Heart right ventricle (tissue), 16 donors: ENCODE measurements around the gene NAA38. TPM values are rescaled to one million over a fixed set of nuclear protein-coding genes. Genes with fewer than 3 reads are reported as not detected.

Experiments used
- ATAC-seq, 8 donors: fragments of 200-7000 bp; cut with Tn5 transposase; one replicate each; pipeline ENCODE4 v1.9.1; 2020; ENCODE audit warnings: mild to moderate bottlenecking in 8 of 8, moderate library complexity in 8 of 8, moderate number of reproducible peaks in 1 of 8
- DNase-seq, 2 donors: peaks; one replicate each; pipeline ENCODE4 v3.0.0-alpha.2; 2020
- H3K27ac ChIP-seq, 10 donors: fragments of 200-600 bp; sonication (generic) in 2 of 10; one replicate each; pipeline versions ENCODE4 v1.5.0 to v1.8.0; 2020 to 2022; ENCODE audit warnings: mild to moderate bottlenecking in 3 of 10
- H3K27me3 ChIP-seq, 7 donors: fragments of 200-600 bp; one replicate each; pipeline ENCODE4 v1.8.0; 2021 to 2022; ENCODE audit warnings: mild to moderate bottlenecking in 2 of 7
- H3K36me3 ChIP-seq, 9 donors: fragments of 200-600 bp; sonication (generic) in 1 of 9; one replicate each; pipeline versions ENCODE4 v1.5.0 to v1.8.0; 2020 to 2022; ENCODE audit warnings: mild to moderate bottlenecking in 2 of 9
- H3K4me1 ChIP-seq, 9 donors: fragments of 200-600 bp; sonication (generic) in 1 of 9; one replicate each; pipeline versions ENCODE4 v1.5.0 to v1.8.0; 2020 to 2022; ENCODE audit warnings: mild to moderate bottlenecking in 4 of 9
- H3K4me3 ChIP-seq, 10 donors: fragments of 200-600 bp; sonication (generic) in 2 of 10; one replicate each; pipeline versions ENCODE4 v1.5.0 to v1.8.0; 2020 to 2022; ENCODE audit warnings: mild to moderate bottlenecking in 7 of 10, moderate library complexity in 2 of 10
- H3K9me3 ChIP-seq, 11 donors: fragments of 200-600 bp in 10 of 11; sonication (generic) in 2 of 11; one replicate each; pipeline versions ENCODE4 v1.5.0 to v1.8.0; 2013 to 2022; ENCODE audit warnings: mild to moderate bottlenecking in 2 of 11, control low read depth in 1 of 11, moderate library complexity in 1 of 11
- WGBS, 2 donors: extraction: QIAGEN DNeasy Blood & Tissue Kit; methylation state at CpG; one replicate each; pipeline ENCODE4 v1.1.7; 2013; ENCODE audit warnings: inconsistent platforms in 1 of 2; 5-methylcytosine and 5-hydroxymethylcytosine counted together
- intact Hi-C, 10 donors: fragments of 100-400 bp; cut with DNase I; formaldehyde crosslinking; loops; one replicate each; pipeline versions ENCODE4 v1.11.1 to v1.14.2; 2022
- polyA plus RNA-seq, 2 donors: library from polyadenylated mRNA; stranded (reverse); fragments of 200-250 nt; gene quantifications; one replicate each; pipeline ENCODE4 v1.2.3, GENCODE V29; 2013
- total RNA-seq, 10 donors: library from RNA; stranded (reverse); fragmentation: NEBNext Ultra II Directional in 3 of 10; extraction: Animal tissue kit (Norgen Biotek cat#: 25700) in 3 of 10; gene quantifications; one replicate each; pipeline versions ENCODE4 v1.2.1 to v1.2.4, GENCODE V29; 2021 to 2023
- TF ChIP-seq, protein P1 (sequence below), 9 donors: fragments of 200-600 bp; sonication (generic) in 2 of 9; IDR thresholded peaks; one replicate each; pipeline versions ENCODE4 v1.5.0 to v1.8.0; 2021 to 2022; ENCODE audit warnings: antibody characterized with exemption in 9 of 9, mild to moderate bottlenecking in 5 of 9, moderate library complexity in 1 of 9
- donor health status: Arrhythmogenic right ventricular cardiomyopathy.
- donor health status: ischemic (EF 13 %, LVEDD 7.1; RV severe dilation, severe dysfunction).
- donor health status: healthy with polysubstance abuse.
- donor health status: DM: no; HTN: yes; CAD: no.
- donor health status: DM: no; HTN: no; CAD: no.
- donor health status: ischemic (EF 25% LVEDD 6.9; RV normal size, moderate dysfunction).
- donor health status: ischemic (EF 25% LVEDD 5.7; RV mildly dilated, moderate dysfunction).
- donor health status: healthy.
- donor health status: DM: yes; HTN: yes; CAD: no.
- donor health status: Ischemic cardiomyopathy.
- donor health status: ischemic (EF 35%, LVEDD 5.7; RV mildly dilated, moderate dysfunction).
- donor health status: nonischemic (EF 11% LVEDD 7.7; RV severe dilation, severe dysfunction).
- donor health status: DM: yes; HTN: yes; CAD: no.
- donor health status: PGD.
- donor health status: ischemic (EF 29% LVEDD 5.4; RV normal size, mild dysfunction).
- donor health status: nonischemic (EF 23%, LVEDD 6.1; RV moderate dilation, normal function).

NAA38 gene
- total and polyA plus RNA-seq, 12 donors: 59.2 to 167 (median 75.2) TPM

DNA sequence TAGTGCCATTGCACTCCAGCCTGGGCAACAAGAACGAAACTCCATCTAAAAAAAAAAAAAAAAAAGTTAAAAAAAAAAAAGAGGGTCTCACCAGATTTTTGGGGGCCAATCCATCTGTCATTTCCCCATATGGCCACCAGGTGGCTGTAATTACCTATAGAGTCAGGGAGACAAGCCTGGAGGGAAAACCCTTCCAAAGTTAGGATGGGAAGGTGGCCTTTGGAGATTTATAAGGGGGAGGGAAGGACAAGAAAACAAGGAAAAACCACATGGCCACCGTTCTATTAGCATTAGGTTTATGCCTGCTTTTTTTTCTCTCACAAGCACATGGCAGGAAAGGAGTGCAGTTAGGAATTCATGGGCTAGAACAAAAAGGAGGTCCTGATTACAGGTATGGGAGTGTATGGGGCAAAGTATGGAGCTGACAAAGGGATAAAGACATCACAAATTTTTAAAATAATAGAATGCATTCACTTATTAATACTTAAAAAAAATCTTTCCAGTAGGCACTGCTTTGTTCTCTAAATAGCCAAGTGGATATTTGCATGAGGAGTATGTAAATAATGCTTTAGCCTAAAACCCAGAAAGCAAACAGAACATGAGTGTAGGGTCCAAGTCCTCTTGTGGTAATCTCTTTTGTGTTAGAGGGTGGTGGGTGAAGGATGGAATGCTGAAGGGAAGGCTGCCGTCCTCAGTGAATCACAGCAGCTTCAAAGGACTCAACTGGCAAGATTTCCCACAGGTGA lies 5.5 kb upstream of the NAA38 start:
- intact Hi-C loops: loop anchor here (1.0 to 10.0 kb wide), 13 partner anchors 26 to 194 kb away; partner anchors contain the start of gene CHD3 (in 1 of the 10)
- no peak for ATAC-seq
- TF ChIP-seq, protein P1, sequence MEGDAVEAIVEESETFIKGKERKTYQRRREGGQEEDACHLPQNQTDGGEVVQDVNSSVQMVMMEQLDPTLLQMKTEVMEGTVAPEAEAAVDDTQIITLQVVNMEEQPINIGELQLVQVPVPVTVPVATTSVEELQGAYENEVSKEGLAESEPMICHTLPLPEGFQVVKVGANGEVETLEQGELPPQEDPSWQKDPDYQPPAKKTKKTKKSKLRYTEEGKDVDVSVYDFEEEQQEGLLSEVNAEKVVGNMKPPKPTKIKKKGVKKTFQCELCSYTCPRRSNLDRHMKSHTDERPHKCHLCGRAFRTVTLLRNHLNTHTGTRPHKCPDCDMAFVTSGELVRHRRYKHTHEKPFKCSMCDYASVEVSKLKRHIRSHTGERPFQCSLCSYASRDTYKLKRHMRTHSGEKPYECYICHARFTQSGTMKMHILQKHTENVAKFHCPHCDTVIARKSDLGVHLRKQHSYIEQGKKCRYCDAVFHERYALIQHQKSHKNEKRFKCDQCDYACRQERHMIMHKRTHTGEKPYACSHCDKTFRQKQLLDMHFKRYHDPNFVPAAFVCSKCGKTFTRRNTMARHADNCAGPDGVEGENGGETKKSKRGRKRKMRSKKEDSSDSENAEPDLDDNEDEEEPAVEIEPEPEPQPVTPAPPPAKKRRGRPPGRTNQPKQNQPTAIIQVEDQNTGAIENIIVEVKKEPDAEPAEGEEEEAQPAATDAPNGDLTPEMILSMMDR (IDR thresholded peaks at IDR 0.05): peak; percentile 65 to 83 (median 81)
- H3K27ac ChIP-seq: no peak overlapping the region
- peaks cover 0 to 4% (median 0%) of the 10 kb centered on the region in 11 donors for H3K9me3 ChIP-seq
- peak in 1 of 2 donors; percentile 62 for DNase-seq
- H3K27me3 ChIP-seq: no peaks in the 10 kb centered on the region
- H3K36me3 ChIP-seq: peaks cover 0 to 65% (median 0%) of the 10 kb centered on the region in 9 donors
- peaks cover 0 to 26% (median 14%) of the 10 kb centered on the region in 9 donors for H3K4me1 ChIP-seq
- WGBS, 2 donors: 40 to 44% methylated on average over 3 of the region's 3 CpGs
- no peak overlapping the region for H3K4me3 ChIP-seq

DNA sequence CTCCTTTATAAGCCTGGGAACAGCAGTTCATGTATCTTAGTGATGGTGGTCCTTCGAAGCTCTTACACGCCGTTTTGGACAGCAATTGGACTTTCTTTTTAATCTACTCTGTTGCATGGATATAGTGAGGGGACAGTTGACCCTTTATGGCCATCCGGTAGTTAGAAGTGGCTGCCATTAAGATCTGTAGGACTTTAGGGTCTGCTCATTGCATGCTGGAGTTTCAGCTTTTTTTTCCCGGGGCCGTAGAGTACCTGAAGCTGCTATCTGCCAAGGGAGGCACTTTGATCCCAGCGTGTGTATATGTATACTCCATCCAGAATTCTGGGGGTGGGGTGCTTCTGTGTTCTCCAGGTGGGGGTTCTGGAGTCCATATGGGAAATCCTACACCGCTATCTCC lies 1.7 kb upstream of the NAA38 start:
- Histone ChIP-seq H3K4me3 (peak overlapping the region in 7 of 10 donors; percentile 65 to 72 (median 69)), H3K27me3 (no peaks in the 10 kb centered on the region), H3K27ac (peak overlapping the region in 5 of 10 donors; percentile 85 to 98 (median 94)), H3K36me3 (peaks cover 0 to 50% (median 1%) of the 10 kb centered on the region in 9 donors), H3K9me3 (no peaks in the 10 kb centered on the region), H3K4me1 (peaks cover 0 to 47% (median 32%) of the 10 kb centered on the region in 9 donors)
- no peak for ATAC-seq
- intact Hi-C loops: loop anchor here in 6 of 10 donors (5.0 to 10.0 kb wide), 4 partner anchors 37 to 296 kb away; partner anchors contain the start of genes PER1 (in 1 of the 6) and RNF227 (in 1 of the 6)
- WGBS, 2 donors: 83 to 84% methylated on average over 8 of the region's 8 CpGs
- no peak for DNase-seq
- TF ChIP-seq, protein P1 (IDR thresholded peaks at IDR 0.05): no peak

- H3K4me1 ChIP-seq: peaks cover 0 to 53% (median 32%) of the 10 kb centered on the region in 9 donors
- ATAC-seq: peak in 1 of 8 donors; percentile 4
- DNase-seq: peak; percentile 31 to 46
Observed at GRCh38 chr17:7858522-7858810, 1.1 kb upstream of the NAA38 start.

More at GRCh38 chr17:7858522-7858810, 1.1 kb upstream of the NAA38 start:
- Histone ChIP-seq H3K27ac (peak overlapping the region in 9 of 10 donors; percentile 85 to 98 (median 93)), H3K27me3 (no peaks in the 10 kb centered on the region), H3K9me3 (no peaks in the 10 kb centered on the region), H3K36me3 (peaks cover 0 to 50% (median 7%) of the 10 kb centered on the region in 9 donors), H3K4me3 (peak overlapping the region; percentile 60 to 72 (median 68))
- WGBS, 2 donors: 20 to 30% methylated on average over 19 to 20 of the region's 20 CpGs
- intact Hi-C loops: loop anchor here in 6 of 10 donors (5.0 to 10.0 kb wide), 4 partner anchors 36 to 296 kb away; partner anchors contain the start of genes PER1 (in 1 of the 6) and RNF227 (in 1 of the 6)
- TF ChIP-seq, protein P1 (IDR thresholded peaks at IDR 0.05): peak in 7 of 9 donors; percentile 6 to 52 (median 39)
